ENCODE results near the gene ANKRD24.

ANKRD24 gene

DNA sequence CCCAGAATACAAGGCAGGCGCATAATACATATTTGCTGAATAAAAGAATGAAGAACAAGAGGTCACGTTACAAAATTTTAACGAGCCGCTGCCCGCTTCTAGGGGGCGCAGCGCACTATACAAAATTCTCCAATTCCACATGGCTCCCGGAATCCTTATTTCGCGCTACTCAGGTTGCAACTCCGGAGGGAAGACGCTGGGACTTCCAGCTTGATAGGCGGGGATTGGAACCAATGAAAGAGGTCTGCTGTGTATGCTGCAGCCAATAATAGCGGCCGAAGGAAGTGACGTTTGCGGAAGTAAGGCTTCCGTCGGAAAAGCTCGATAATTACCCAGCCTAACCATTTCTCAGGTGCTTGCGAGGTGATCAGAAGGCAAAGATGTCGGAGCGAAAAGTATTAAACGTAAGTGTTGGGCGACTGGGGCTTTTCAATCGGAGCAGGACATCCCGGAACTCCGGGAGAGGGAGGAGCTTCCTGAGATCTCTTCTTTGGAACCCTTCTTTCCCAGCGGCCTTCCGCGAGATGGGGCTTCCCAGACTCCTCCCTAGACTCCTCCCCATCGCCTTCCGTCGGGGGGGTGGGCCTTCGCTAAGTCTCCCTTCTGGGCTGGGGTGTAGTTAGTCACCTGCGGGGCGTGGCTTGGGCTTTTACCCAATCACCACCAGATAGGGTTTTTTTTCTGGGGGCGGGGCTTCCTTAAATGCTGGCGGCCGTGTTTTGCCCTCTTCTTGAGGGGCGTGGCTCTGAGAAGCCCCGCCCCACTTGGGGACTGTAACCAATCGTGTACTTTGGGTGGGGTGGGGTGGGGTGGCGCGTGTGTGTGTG is 64.5 kb downstream of the ANKRD24 start, which contains the start of gene YJU2:
Gene YJU2 (plus strand): TSS at position 314 of the 827 bp plus-strand sequence. CDS start 67 bp downstream, at position 381.
- CTCF ChIA-PET = interaction anchor here (0.5 to 1.0 kb wide), 4 partner anchors 20 to 1300 kb away, joined by 3 to 4 read pairs (median 4); partner anchors contain the start of gene PLIN5
- TF ChIP-seq, protein P1, sequence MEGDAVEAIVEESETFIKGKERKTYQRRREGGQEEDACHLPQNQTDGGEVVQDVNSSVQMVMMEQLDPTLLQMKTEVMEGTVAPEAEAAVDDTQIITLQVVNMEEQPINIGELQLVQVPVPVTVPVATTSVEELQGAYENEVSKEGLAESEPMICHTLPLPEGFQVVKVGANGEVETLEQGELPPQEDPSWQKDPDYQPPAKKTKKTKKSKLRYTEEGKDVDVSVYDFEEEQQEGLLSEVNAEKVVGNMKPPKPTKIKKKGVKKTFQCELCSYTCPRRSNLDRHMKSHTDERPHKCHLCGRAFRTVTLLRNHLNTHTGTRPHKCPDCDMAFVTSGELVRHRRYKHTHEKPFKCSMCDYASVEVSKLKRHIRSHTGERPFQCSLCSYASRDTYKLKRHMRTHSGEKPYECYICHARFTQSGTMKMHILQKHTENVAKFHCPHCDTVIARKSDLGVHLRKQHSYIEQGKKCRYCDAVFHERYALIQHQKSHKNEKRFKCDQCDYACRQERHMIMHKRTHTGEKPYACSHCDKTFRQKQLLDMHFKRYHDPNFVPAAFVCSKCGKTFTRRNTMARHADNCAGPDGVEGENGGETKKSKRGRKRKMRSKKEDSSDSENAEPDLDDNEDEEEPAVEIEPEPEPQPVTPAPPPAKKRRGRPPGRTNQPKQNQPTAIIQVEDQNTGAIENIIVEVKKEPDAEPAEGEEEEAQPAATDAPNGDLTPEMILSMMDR (conservative IDR thresholded peaks at IDR 0.05; ENCODE audit: low read depth) = peak; percentile 45
- H3K27ac ChIP-seq = peak within 1 kb of the TSS; percentile 93
- peak; percentile 100 for DNase-seq (ENCODE audit: low spot score)
- POLR2A ChIA-PET (ENCODE audit: low non-redundant PET) = interaction anchor here (0.5 kb wide), 1 partner anchor 67 kb away, joined by 5 read pairs; no protein-coding TSS in a partner anchor

DNA sequence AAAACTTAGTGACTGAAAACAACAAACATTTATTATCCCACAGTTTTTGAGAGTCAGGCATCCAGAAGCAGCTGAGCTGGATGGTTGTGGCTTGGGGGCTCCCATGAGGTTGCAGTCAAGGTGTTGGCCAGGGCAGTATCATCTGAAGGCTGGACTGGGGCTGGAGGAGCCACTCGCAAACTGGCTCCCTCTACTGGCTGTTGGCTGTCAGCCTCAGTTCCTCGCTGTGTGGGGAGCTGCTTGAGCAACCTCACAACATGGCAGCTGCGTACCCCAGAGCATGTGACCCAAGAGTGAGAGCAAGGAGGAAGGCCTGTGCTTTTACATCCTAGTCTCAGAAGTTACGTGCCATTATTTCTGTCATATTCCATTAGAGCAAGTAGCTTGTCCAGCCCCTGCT is 74.1 kb downstream of the ANKRD24 start:
- no peak overlapping the region for H3K27ac ChIP-seq
- POLR2A ChIA-PET (ENCODE audit: low non-redundant PET) = no interaction called here
- DNase-seq (ENCODE audit: low spot score) = no peak
- TF ChIP-seq, protein P1 (conservative IDR thresholded peaks at IDR 0.05; ENCODE audit: low read depth) = no peak
- CTCF ChIA-PET = interaction anchor here (0.7 kb wide), 1 partner anchor 117 kb away, joined by 3 read pairs; no protein-coding TSS in a partner anchor

DNA sequence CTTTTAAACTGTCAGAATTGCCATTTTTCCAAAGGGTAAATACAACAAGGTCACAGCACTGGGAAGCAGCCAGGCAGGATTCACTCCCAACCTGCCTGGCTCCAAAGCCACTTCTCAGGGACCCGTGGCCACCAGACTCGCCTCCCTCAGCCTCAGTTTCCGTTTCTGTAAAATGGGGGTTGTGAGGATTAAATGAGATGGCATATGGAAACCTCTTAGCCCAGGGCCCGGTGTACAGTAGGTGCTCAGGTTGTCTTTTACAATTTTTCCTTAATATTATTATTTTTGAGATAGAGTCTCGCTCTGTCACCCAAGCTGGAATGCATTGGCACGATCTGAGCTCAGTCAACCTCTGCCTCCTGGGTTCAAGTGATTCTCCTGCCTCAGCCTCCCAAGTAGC is 74.5 kb downstream of the ANKRD24 start:
- DNase-seq (ENCODE audit: low spot score) = no peak
- ChIA-PET POLR2A (ENCODE audit: low non-redundant PET) (no interaction called here), CTCF (interaction anchor here (0.7 kb wide), 2 partner anchors 76 to 118 kb away, joined by 3 to 4 read pairs; no protein-coding TSS in a partner anchor)
- TF ChIP-seq, protein P1 (conservative IDR thresholded peaks at IDR 0.05; ENCODE audit: low read depth) = no peak
- no peak overlapping the region for H3K27ac ChIP-seq

DNA sequence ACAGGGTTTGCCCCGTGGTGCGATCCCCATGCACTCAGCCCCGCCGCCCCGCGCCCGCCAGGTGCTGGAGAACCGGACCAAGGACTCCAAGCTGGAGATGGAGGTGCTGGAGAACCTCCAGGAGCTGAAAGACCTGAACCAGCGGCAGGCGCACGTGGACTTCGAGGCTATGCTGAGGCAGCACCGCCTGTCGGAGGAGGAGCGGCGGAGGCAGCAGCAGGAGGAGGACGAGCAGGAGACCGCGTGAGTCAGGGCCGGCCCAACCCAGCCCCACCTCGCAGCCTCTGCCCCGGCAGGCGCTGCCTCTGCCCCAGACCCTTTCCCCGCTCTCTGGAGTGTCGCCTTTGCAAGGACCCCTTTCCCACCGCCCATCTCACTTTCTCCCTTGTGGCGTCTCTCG is 75.7 kb downstream of the ANKRD24 start:
- H3K27ac ChIP-seq = no peak overlapping the region
- TF ChIP-seq, protein P1 (conservative IDR thresholded peaks at IDR 0.05; ENCODE audit: low read depth) = no peak
- CTCF ChIA-PET = interaction anchor here (0.8 kb wide), 1 partner anchor 9 kb away, joined by 5 read pairs; no protein-coding TSS in a partner anchor
- POLR2A ChIA-PET (ENCODE audit: low non-redundant PET) = no interaction called here
- no peak for DNase-seq (ENCODE audit: low spot score)

DNA sequence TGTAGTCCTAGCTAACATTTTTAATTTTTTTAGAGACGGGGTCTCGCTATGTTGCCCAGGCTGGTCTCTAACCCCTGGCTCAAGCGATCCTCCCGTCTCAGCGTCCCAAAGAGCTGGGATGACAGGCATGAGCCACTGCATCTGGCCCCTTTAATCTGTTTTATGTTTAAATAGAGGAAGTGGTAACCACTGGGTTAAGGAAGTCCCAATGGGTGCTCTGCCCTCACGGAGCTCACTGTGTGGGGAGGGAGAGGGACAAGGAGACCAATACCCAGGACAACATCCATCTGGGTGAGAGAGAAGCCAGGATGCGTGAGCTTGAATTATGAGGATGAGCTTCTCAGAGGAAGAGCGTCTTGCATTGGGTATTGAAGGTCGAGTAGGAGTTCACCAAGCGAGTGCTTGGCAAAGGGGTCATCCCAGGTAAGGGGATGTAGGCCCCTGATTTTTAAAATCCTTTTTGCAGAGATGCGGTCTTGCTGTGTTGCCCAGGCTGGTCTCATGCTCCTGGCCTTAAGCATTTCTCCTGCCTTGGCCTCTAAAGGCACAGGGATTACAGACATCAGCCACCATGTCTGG is 78.2 kb downstream of the ANKRD24 start:
- DNase-seq (ENCODE audit: low spot score) = no peak
- TF ChIP-seq, protein P1 (conservative IDR thresholded peaks at IDR 0.05; ENCODE audit: low read depth) = no peak
- POLR2A ChIA-PET (ENCODE audit: low non-redundant PET) = no interaction called here
- CTCF ChIA-PET = interaction anchor here (1.0 kb wide), 1 partner anchor 264 kb away, joined by 4 read pairs; no protein-coding TSS in a partner anchor
- H3K27ac ChIP-seq = no peak overlapping the region

DNA sequence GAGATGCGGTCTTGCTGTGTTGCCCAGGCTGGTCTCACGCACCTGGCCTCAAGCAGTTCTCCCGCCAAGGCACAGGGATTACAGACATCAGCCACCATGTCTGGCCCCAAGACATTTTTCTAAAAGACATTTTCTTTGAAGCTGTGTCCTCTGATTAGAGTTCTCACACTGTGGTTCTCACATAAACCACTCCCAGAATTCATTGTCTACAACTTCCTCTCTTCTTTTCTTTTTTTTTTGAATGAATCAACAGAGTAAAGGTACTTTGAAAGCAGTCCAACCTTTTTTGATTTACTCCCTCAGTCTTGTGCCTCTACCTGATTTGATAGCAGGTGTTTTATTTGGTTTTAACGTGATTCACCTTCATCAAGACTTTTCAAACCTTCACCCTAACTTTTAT is 82.3 kb downstream of the ANKRD24 start:
- DNase-seq (ENCODE audit: low spot score) = no peak
- peak overlapping the region; percentile 47 for H3K27ac ChIP-seq
- TF ChIP-seq, protein P1 (conservative IDR thresholded peaks at IDR 0.05; ENCODE audit: low read depth) = no peak
- ChIA-PET CTCF (interaction anchor here (0.6 kb wide), 1 partner anchor 14 kb away, joined by 3 read pairs; no protein-coding TSS in a partner anchor), POLR2A (ENCODE audit: low non-redundant PET) (no interaction called here)

Measured in RWPE1 (cell line).